ENCODE results near the gene THOC2.

THOC2 gene

GRCh38 chrX:123562342-123563146 lies 170.3 kb downstream of the THOC2 start:
- no peak for DNase-seq

- no peak for DNase-seq
Measured at GRCh38 chrX:123561439-123562215, 171.2 kb downstream of the THOC2 start.

- DNase-seq = no peak
Measured at GRCh38 chrX:123550829-123551228, 182.0 kb downstream of the THOC2 start.
